GM23338 (cell line): Measurements from ENCODE around the gene ZEB2. TPM values are rescaled to one million over a fixed set of nuclear protein-coding genes. Genes with fewer than 3 reads are reported as not detected.

Experiments
- ATAC-seq: fragments of 200-7000 bp; cut with Tn5 transposase; 3 replicates; pipeline ENCODE4 v1.9.1; 2020
- DNase-seq: peaks from one replicate; pipeline ENCODE4 v3.0.0-alpha.2; 2015; ENCODE audit warnings: low spot score
- H2AFZ ChIP-seq: fragments of 200-600 bp; sonication (generic); 2 replicates; pipeline ENCODE4 v1.8.0; 2016; ENCODE audit warnings: antibody characterized with exemption, mild to moderate bottlenecking, moderate library complexity
- H3F3A ChIP-seq: fragments of 200-600 bp; sonication (generic); replicated peaks from 2 replicates; pipeline ENCODE4 v1.8.0; 2017; ENCODE audit warnings: antibody characterized with exemption, mixed run types, low read depth
- H3K27ac ChIP-seq: fragments of 200-600 bp; sonication (generic); 2 replicates; pipeline ENCODE4 v1.6.1; 2016; ENCODE audit warnings: low read depth
- H3K27me3 ChIP-seq: fragments of 200-600 bp; sonication (generic); 2 replicates; pipeline ENCODE4 v1.8.0; 2016; ENCODE audit warnings: mild to moderate bottlenecking, mixed run types, moderate library complexity; ENCODE audit not compliant: insufficient read depth
- H3K36me3 ChIP-seq: fragments of 200-600 bp; sonication (generic); 2 replicates; pipeline ENCODE4 v1.8.0; 2016; ENCODE audit warnings: mild to moderate bottlenecking; ENCODE audit not compliant: insufficient read depth
- H3K4me1 ChIP-seq: fragments of 200-600 bp; sonication (generic); 2 replicates; pipeline ENCODE4 v1.8.0; 2016; ENCODE audit warnings: mild to moderate bottlenecking, moderate library complexity; ENCODE audit not compliant: insufficient read depth
- H3K4me2 ChIP-seq: fragments of 200-600 bp; sonication (generic); 2 replicates; pipeline ENCODE4 v1.7.1; 2017; ENCODE audit warnings: mixed run types
- H3K4me3 ChIP-seq: fragments of 200-600 bp; sonication (generic); 2 replicates; pipeline ENCODE4 v1.6.1; 2016; ENCODE audit warnings: mixed run types
- H3K79me2 ChIP-seq: fragments of 200-600 bp; sonication (generic); replicated peaks from 2 replicates; pipeline ENCODE4 v1.8.0; 2017; ENCODE audit warnings: mild to moderate bottlenecking; ENCODE audit not compliant: insufficient read depth
- H3K9me2 ChIP-seq: fragments of 200-600 bp; sonication (generic); 2 replicates; pipeline ENCODE4 v1.8.0; 2017; ENCODE audit not compliant: insufficient read depth
- H4K20me1 ChIP-seq: fragments of 200-600 bp; sonication (generic); replicated peaks from 2 replicates; pipeline ENCODE4 v1.8.0; 2017; ENCODE audit warnings: mild to moderate bottlenecking; ENCODE audit not compliant: insufficient read depth
- H3K27ac Mint-ChIP-seq: 2 replicates; pipeline ENCODE4 v1.8.0; 2020; ENCODE audit warnings: inconsistent platforms, mild to moderate bottlenecking, moderate library complexity, mixed read lengths
- H3K27me3 Mint-ChIP-seq: 3 replicates; pipeline ENCODE4 v1.8.0; 2022; ENCODE audit warnings: low read depth, mild to moderate bottlenecking, moderate library complexity, mixed read lengths, inconsistent platforms; ENCODE audit not compliant: insufficient read depth, poor library complexity
- H3K36me3 Mint-ChIP-seq: 3 replicates; pipeline ENCODE4 v1.8.0; 2021; ENCODE audit warnings: low read depth, mild to moderate bottlenecking, inconsistent platforms, moderate library complexity, mixed read lengths
- H3K4me1 Mint-ChIP-seq: 3 replicates; pipeline ENCODE4 v1.8.0; 2020; ENCODE audit warnings: mild to moderate bottlenecking, inconsistent platforms, mixed read lengths
- H3K4me3 Mint-ChIP-seq: 3 replicates; pipeline ENCODE4 v1.8.0; 2021; ENCODE audit warnings: moderate library complexity, mild to moderate bottlenecking, inconsistent platforms, mixed read lengths
- H3K9me3 Mint-ChIP-seq: 3 replicates; pipeline ENCODE4 v1.8.0; 2020; ENCODE audit warnings: moderate library complexity, mild to moderate bottlenecking, inconsistent platforms, mixed read lengths
- CREB1 ChIP-seq: fragments of 250-450 bp; sonication (Bioruptor Pico); IDR thresholded peaks from 2 replicates; pipeline ENCODE4 v1.5.0; 2020; ENCODE audit warnings: low read depth, mild to moderate bottlenecking, moderate library complexity
- EZH2 ChIP-seq: fragments of 200-600 bp; sonication (generic); IDR thresholded peaks from one replicate; pipeline ENCODE4 v1.8.0; 2017; ENCODE audit warnings: antibody characterized with exemption, mild to moderate bottlenecking, low read depth; ENCODE audit not compliant: unreplicated experiment
- JUNB ChIP-seq: IDR thresholded peaks from one replicate; pipeline ENCODE4 v1.6.1; 2016; ENCODE audit warnings: antibody characterized with exemption; ENCODE audit not compliant: unreplicated experiment
- POLR2AphosphoS5 ChIP-seq: IDR thresholded peaks from 2 replicates; pipeline ENCODE4 v1.6.1; 2016; ENCODE audit warnings: antibody characterized with exemption, low read depth
- ZNF114 ChIP-seq: fragments of 250-450 bp; sonication (Bioruptor Pico); IDR thresholded peaks from 2 replicates; pipeline ENCODE4 v1.5.0; 2020; ENCODE audit warnings: mild to moderate bottlenecking, moderate library complexity
- ZNF331 ChIP-seq: fragments of 250-450 bp; sonication (Bioruptor Pico); IDR thresholded peaks from 2 replicates; pipeline ENCODE4 v1.5.0; 2020; ENCODE audit warnings: low read depth, mild to moderate bottlenecking, moderate library complexity
- polyA plus RNA-seq: library from polyadenylated mRNA; unstranded; fragments of >200 nt; fragmentation: Nextera tagmentation; extraction: Ambion mirVana; gene quantifications from 2 replicates; pipeline ENCODE4 v1.2.1, GENCODE V29; 2016
- total RNA-seq: library from RNA; depleted of rRNA; stranded (reverse); fragments of >200 nt; shearing (Covaris generic); gene quantifications from 2 replicates; pipeline ENCODE4 v1.2.3, GENCODE V29; 2014
- TF ChIP-seq, protein P1 (sequence below): IDR thresholded peaks from one replicate; pipeline ENCODE4 v1.6.1; 2018; ENCODE audit warnings: antibody characterized with exemption; ENCODE audit not compliant: unreplicated experiment
- TF ChIP-seq, protein P2 (sequence below), 2 experiments: fragments of 200-600 bp in 1 of 2; sonication (generic) in 1 of 2; conservative IDR thresholded peaks; 2 replicates each; pipeline versions ENCODE4 v1.5.1 to v1.6.1; 2016 to 2017; ENCODE audit warnings: antibody characterized with exemption in 2 of 2, low read depth in 2 of 2, mild to moderate bottlenecking in 2 of 2, moderate library complexity in 1 of 2
- TF ChIP-seq, protein P3 (sequence below): IDR thresholded peaks from 2 replicates; pipeline ENCODE4 v1.6.1; 2016; ENCODE audit warnings: antibody characterized with exemption

Gene ZEB2
- total and polyA plus RNA-seq, 2 experiments from 2014 or later, result 0.45 TPM; not detected in 1

DNA sequence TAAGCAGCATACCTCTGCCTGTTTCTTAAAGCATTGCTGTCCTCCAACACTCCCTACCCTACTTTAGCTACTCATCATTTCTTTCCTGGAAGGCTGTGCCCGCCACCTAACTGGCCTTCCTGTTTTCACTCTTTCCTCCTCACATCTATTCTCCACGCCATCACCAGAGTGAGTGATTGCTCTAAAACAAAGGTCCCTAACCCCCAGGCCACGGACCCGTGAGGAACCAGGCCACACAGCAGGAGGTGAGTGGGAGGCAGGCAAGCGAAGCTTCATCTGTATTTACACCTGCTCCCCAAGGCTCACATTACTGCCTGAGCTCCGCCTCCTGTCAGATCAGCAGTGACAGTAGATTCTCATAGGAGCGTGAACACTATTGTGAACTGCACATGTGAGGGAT lies 13.3 kb upstream of the ZEB2 start (continued):
- TF ChIP-seq, protein P1, sequence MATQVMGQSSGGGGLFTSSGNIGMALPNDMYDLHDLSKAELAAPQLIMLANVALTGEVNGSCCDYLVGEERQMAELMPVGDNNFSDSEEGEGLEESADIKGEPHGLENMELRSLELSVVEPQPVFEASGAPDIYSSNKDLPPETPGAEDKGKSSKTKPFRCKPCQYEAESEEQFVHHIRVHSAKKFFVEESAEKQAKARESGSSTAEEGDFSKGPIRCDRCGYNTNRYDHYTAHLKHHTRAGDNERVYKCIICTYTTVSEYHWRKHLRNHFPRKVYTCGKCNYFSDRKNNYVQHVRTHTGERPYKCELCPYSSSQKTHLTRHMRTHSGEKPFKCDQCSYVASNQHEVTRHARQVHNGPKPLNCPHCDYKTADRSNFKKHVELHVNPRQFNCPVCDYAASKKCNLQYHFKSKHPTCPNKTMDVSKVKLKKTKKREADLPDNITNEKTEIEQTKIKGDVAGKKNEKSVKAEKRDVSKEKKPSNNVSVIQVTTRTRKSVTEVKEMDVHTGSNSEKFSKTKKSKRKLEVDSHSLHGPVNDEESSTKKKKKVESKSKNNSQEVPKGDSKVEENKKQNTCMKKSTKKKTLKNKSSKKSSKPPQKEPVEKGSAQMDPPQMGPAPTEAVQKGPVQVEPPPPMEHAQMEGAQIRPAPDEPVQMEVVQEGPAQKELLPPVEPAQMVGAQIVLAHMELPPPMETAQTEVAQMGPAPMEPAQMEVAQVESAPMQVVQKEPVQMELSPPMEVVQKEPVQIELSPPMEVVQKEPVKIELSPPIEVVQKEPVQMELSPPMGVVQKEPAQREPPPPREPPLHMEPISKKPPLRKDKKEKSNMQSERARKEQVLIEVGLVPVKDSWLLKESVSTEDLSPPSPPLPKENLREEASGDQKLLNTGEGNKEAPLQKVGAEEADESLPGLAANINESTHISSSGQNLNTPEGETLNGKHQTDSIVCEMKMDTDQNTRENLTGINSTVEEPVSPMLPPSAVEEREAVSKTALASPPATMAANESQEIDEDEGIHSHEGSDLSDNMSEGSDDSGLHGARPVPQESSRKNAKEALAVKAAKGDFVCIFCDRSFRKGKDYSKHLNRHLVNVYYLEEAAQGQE, result no peak
- no peak for TF ChIP-seq CREB1
- TF ChIP-seq JUNB, result no peak
- TF ChIP-seq, protein P2, sequence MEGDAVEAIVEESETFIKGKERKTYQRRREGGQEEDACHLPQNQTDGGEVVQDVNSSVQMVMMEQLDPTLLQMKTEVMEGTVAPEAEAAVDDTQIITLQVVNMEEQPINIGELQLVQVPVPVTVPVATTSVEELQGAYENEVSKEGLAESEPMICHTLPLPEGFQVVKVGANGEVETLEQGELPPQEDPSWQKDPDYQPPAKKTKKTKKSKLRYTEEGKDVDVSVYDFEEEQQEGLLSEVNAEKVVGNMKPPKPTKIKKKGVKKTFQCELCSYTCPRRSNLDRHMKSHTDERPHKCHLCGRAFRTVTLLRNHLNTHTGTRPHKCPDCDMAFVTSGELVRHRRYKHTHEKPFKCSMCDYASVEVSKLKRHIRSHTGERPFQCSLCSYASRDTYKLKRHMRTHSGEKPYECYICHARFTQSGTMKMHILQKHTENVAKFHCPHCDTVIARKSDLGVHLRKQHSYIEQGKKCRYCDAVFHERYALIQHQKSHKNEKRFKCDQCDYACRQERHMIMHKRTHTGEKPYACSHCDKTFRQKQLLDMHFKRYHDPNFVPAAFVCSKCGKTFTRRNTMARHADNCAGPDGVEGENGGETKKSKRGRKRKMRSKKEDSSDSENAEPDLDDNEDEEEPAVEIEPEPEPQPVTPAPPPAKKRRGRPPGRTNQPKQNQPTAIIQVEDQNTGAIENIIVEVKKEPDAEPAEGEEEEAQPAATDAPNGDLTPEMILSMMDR (conservative IDR thresholded peaks at IDR 0.05; ENCODE audit: low read depth in 2 of 2), result no peak
- TF ChIP-seq ZNF331, result no peak
- no peak for TF ChIP-seq ZNF114 (CRISPR knock-in tag)
- TF ChIP-seq, protein P3, sequence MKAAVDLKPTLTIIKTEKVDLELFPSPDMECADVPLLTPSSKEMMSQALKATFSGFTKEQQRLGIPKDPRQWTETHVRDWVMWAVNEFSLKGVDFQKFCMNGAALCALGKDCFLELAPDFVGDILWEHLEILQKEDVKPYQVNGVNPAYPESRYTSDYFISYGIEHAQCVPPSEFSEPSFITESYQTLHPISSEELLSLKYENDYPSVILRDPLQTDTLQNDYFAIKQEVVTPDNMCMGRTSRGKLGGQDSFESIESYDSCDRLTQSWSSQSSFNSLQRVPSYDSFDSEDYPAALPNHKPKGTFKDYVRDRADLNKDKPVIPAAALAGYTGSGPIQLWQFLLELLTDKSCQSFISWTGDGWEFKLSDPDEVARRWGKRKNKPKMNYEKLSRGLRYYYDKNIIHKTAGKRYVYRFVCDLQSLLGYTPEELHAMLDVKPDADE, result no peak
- TF ChIP-seq EZH2, result no peak

DNA sequence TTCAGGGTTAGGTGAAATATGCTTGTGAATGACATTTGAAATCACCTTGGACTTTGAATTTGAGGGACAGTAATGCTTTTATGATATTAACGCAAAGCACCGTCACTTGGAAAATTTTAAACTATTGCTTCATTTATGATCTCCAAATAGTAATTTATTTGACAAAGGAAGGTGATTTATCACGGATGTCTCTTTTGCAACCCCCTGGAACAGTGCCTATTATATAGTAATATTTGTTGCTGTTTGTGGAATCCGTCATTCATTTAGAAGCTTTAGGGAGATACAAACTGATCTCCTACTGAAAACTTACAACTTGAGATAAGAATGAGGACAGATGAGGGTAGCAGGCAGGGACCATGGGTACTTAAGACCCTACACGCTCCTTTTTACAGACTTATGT lies 10.7 kb upstream of the ZEB2 start:
- Mint-ChIP-seq H3K27me3 (peaks cover 7% of the 10 kb centered on the region), H3K9me3 (peaks cover 4% of the 10 kb centered on the region; the same call in 2 of the 3 replicates), H3K4me3 (no peak overlapping the region), H3K36me3 (peaks cover 4% of the 10 kb centered on the region; the same call in 1 of the 3 replicates), H3K4me1 (peaks cover 10% of the 10 kb centered on the region; the same call in 2 of the 3 replicates), H3K27ac (no peak overlapping the region)
- H3F3A ChIP-seq, result no peaks in the 10 kb centered on the region
- no peak overlapping the region for H3K27ac ChIP-seq
- H3K4me3 ChIP-seq, result no peak overlapping the region
- H3K27me3 ChIP-seq, result peaks cover 12% of the 10 kb centered on the region; the same call in 1 of the 2 replicates
- no peaks in the 10 kb centered on the region for H3K36me3 ChIP-seq
- no peak for DNase-seq
- H3K4me2 ChIP-seq, result no peak overlapping the region
- H4K20me1 ChIP-seq, result no peaks in the 10 kb centered on the region
- H3K79me2 ChIP-seq, result no peaks in the 10 kb centered on the region
- no peak for ATAC-seq
- no peak overlapping the region for H2AFZ ChIP-seq
- H3K4me1 ChIP-seq, result peaks cover 1% of the 10 kb centered on the region; the same call in 1 of the 2 replicates
- TF ChIP-seq POLR2AphosphoS5 (no peak), ZNF331 (no peak)
- no peaks in the 10 kb centered on the region for H3K9me2 ChIP-seq
